ENCODE data around the gene UBL7.

UBL7 gene

GRCh38 chr15:74408385-74408784, 52.6 kb downstream of the UBL7 start:
- DNase-seq (ENCODE audit: low read depth in 3 of 3): no peak

- no peak for DNase-seq (ENCODE audit: low read depth in 3 of 3)
Observed at GRCh38 chr15:74406992-74407705, 53.8 kb downstream of the UBL7 start.

- no peak for DNase-seq (ENCODE audit: low read depth in 3 of 3)
Observed at GRCh38 chr15:74406517-74406916, 54.4 kb downstream of the UBL7 start.

- no peak for DNase-seq (ENCODE audit: low read depth in 3 of 3)
Observed at GRCh38 chr15:74405823-74406222, 55.1 kb downstream of the UBL7 start.

- no peak for DNase-seq (ENCODE audit: low read depth in 3 of 3)
Observed at GRCh38 chr15:74403991-74404563, 56.9 kb downstream of the UBL7 start.

GRCh38 chr15:74403588-74403919, 57.4 kb downstream of the UBL7 start:
- DNase-seq (ENCODE audit: low read depth in 3 of 3): no peak

- DNase-seq (ENCODE audit: low read depth in 3 of 3): peak; percentile 67 to 84 (median 81)
Observed at GRCh38 chr15:74402873-74403587, 57.9 kb downstream of the UBL7 start.

GRCh38 chr15:74402337-74402841, 58.6 kb downstream of the UBL7 start:
- DNase-seq (ENCODE audit: low read depth in 3 of 3): no peak

GRCh38 chr15:74400915-74401757, 59.8 kb downstream of the UBL7 start:
- no peak for DNase-seq (ENCODE audit: low read depth in 3 of 3)

- DNase-seq (ENCODE audit: low read depth in 3 of 3): no peak
Observed at GRCh38 chr15:74400313-74400860, 60.6 kb downstream of the UBL7 start.

- DNase-seq (ENCODE audit: low read depth in 3 of 3): no peak
Observed at GRCh38 chr15:74399511-74400312, 61.2 kb downstream of the UBL7 start.

- DNase-seq (ENCODE audit: low read depth in 3 of 3): no peak
Observed at GRCh38 chr15:74399100-74399499, 61.9 kb downstream of the UBL7 start.

- no peak for DNase-seq (ENCODE audit: low read depth in 3 of 3)
Observed at GRCh38 chr15:74398183-74398582, 62.8 kb downstream of the UBL7 start.

GRCh38 chr15:74397239-74398068, 63.5 kb downstream of the UBL7 start:
- DNase-seq (ENCODE audit: low read depth in 3 of 3): no peak

- DNase-seq (ENCODE audit: low read depth in 3 of 3): peak in 1 of 3 donors; percentile 63
Observed at GRCh38 chr15:74396445-74397238, 64.3 kb downstream of the UBL7 start.

GRCh38 chr15:74396146-74396438, 64.9 kb downstream of the UBL7 start:
- DNase-seq (ENCODE audit: low read depth in 3 of 3): no peak
